Astrocyte (in vitro differentiated cells and primary cell): Measurements from ENCODE around the gene IQUB.

Source experiments
- EZH2 ChIP-seq: IDR thresholded peaks from 2 replicates; pipeline ENCODE4 v1.6.1; 2012; ENCODE audit warnings: mild to moderate bottlenecking, low read length, inconsistent platforms; ENCODE audit not compliant: insufficient read depth
- TF ChIP-seq, protein P1 (sequence below): IDR thresholded peaks from 2 replicates; pipeline ENCODE4 v1.5.1; 2011; ENCODE audit warnings: low read depth, mild to moderate bottlenecking, inconsistent platforms, low read length, moderate library complexity; ENCODE audit not compliant: insufficient read depth

DNA sequence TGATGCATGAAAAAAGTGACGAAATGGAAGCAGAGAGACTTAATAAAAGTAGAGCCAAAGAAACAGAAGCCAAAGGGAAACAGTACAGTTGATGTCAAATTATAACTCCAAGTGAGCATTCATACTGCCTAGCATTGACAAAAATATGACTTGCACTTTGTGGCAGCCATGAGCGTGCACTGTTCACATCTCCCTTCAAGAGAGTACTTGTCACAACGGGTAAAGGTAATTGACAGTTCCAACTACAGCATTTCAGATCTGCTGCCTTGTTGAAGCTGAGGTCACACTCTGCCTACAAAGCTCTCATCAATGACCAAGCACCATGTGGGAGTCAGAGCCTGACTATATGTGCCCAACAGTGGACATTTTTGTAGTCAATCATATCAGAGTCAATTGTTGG, 54.3 kb downstream of the IQUB start:
- TF ChIP-seq, protein P1, sequence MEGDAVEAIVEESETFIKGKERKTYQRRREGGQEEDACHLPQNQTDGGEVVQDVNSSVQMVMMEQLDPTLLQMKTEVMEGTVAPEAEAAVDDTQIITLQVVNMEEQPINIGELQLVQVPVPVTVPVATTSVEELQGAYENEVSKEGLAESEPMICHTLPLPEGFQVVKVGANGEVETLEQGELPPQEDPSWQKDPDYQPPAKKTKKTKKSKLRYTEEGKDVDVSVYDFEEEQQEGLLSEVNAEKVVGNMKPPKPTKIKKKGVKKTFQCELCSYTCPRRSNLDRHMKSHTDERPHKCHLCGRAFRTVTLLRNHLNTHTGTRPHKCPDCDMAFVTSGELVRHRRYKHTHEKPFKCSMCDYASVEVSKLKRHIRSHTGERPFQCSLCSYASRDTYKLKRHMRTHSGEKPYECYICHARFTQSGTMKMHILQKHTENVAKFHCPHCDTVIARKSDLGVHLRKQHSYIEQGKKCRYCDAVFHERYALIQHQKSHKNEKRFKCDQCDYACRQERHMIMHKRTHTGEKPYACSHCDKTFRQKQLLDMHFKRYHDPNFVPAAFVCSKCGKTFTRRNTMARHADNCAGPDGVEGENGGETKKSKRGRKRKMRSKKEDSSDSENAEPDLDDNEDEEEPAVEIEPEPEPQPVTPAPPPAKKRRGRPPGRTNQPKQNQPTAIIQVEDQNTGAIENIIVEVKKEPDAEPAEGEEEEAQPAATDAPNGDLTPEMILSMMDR = no peak
- no peak for TF ChIP-seq EZH2
